A549 (cell line): ENCODE measurements around the gene FAM20A. TPM values are rescaled to one million over a fixed set of nuclear protein-coding genes. Genes with fewer than 3 reads are reported as not detected.

Experiments used
- ATAC-seq, 2 experiments: fragments of 200-7000 bp in 1 of 2; fragments of >200 bp in 1 of 2; cut with Nextera tagmentation in 1 of 2; cut with Tn5 transposase in 1 of 2; 3 replicates each; pipeline versions ENCODE4 v1.8.0 to v1.9.1; 2018 to 2020; ENCODE audit warnings: mild to moderate bottlenecking in 1 of 2, moderate library complexity in 1 of 2
- CTCF ChIA-PET: fragments of 300-600 bp; sonication (Branson Sonifier 250); formaldehyde crosslinking; extraction: SDS; loops from one replicate; lab custom pipeline; 2021; ENCODE audit warnings: antibody characterized with exemption, inconsistent platforms; lab: Yijun Ruan, JAX
- POLR2A ChIA-PET: fragments of 350-600 bp; formaldehyde crosslinking; extraction: SDS; loops from one replicate; lab custom pipeline; 2021; ENCODE audit warnings: antibody characterized with exemption, inconsistent platforms; lab: Yijun Ruan, JAX
- DNase-seq, 2 experiments: peaks; one replicate each; pipeline versions ENCODE4 v3.0.0 to v3.0.0-alpha.2; 2011 to 2016; ENCODE audit warnings: low read depth in 1 of 2, low spot score in 1 of 2
- FAIRE-seq: peaks from 2 replicates; lab custom pipeline; 2011; peaks lifted over from hg19 to GRCh38; lab: Jason Lieb, UNC
- H3K27ac ChIP-seq, 2 experiments: fragments of >200 bp; sonication (Bioruptor Twin); formaldehyde crosslinking; 3 replicates each; pipeline ENCODE4 v1.5.1; 2016 to 2017
- H3K4me1 ChIP-seq: fragments of >200 bp; sonication (Bioruptor Twin); formaldehyde crosslinking; 3 replicates; pipeline ENCODE4 v1.6.1; 2016
- H3K4me2 ChIP-seq: fragments of >200 bp; sonication (Bioruptor Twin); formaldehyde crosslinking; 3 replicates; pipeline ENCODE4 v1.6.1; 2016
- H3K4me3 ChIP-seq: fragments of >200 bp; sonication (Bioruptor Twin); formaldehyde crosslinking; 3 replicates; pipeline ENCODE4 v1.5.1; 2016
- H3K9me3 ChIP-seq: fragments of >200 bp; sonication (Bioruptor Twin); formaldehyde crosslinking; 3 replicates; pipeline ENCODE4 v1.6.1; 2016
- CBX2 ChIP-seq: fragments of 200-600 bp; sonication (generic); IDR thresholded peaks from 2 replicates; pipeline ENCODE4 v1.6.1; 2016; ENCODE audit warnings: low read depth, mild to moderate bottlenecking, borderline replicate concordance
- CBX8 ChIP-seq: fragments of 200-600 bp; sonication (generic); IDR thresholded peaks from 2 replicates; pipeline ENCODE4 v1.6.1; 2016
- CHD2 ChIP-seq: fragments of 150-350 bp; IDR thresholded peaks from 2 replicates; pipeline ENCODE4 v1.6.1; 2014; ENCODE audit warnings: low read length; ENCODE audit not compliant: partially characterized antibody
- CHD4 ChIP-seq: fragments of 200-600 bp; sonication (generic); IDR thresholded peaks from 2 replicates; pipeline ENCODE4 v1.6.1; 2016; ENCODE audit warnings: antibody characterized with exemption, mild to moderate bottlenecking, borderline replicate concordance
- E2F6 ChIP-seq: IDR thresholded peaks from 2 replicates; pipeline ENCODE4 v1.6.1; 2012; ENCODE audit warnings: low read depth, borderline replicate concordance
- ELK1 ChIP-seq: fragments of 150-350 bp; IDR thresholded peaks from 2 replicates; pipeline ENCODE4 v1.6.1; 2014; ENCODE audit warnings: low read depth, mild to moderate bottlenecking, low read length
- FOSL2 ChIP-seq, 2 experiments: fragments of 450-650 bp in 1 of 2; fragments of >200 bp in 1 of 2; sonication (Bioruptor Twin) in 1 of 2; formaldehyde crosslinking; IDR thresholded peaks; 2 replicates each; pipeline versions ENCODE4 v1.5.0 to v1.6.1; 2016 to 2020; ENCODE audit warnings: mild to moderate bottlenecking in 1 of 2, moderate library complexity in 1 of 2
- FOXS1 ChIP-seq: fragments of 250-450 bp; sonication (Bioruptor Pico); IDR thresholded peaks from 2 replicates; pipeline ENCODE4 v1.5.0; 2020; ENCODE audit warnings: mild to moderate bottlenecking, moderate library complexity
- HOXA7 ChIP-seq: fragments of 250-450 bp; sonication (Bioruptor Pico); IDR thresholded peaks from 2 replicates; pipeline ENCODE4 v1.5.0; 2020; ENCODE audit warnings: mild to moderate bottlenecking, moderate library complexity
- HOXB13 ChIP-seq: fragments of 250-450 bp; sonication (Bioruptor Pico); IDR thresholded peaks from 2 replicates; pipeline ENCODE4 v1.5.0; 2020; ENCODE audit warnings: low read depth, mild to moderate bottlenecking, moderate library complexity
- HOXB5 ChIP-seq: fragments of 250-450 bp; sonication (Bioruptor Pico); IDR thresholded peaks from 2 replicates; pipeline ENCODE4 v1.5.0; 2020; ENCODE audit warnings: mild to moderate bottlenecking, moderate library complexity
- JUN ChIP-seq, 2 experiments: fragments of >200 bp; sonication (Bioruptor Twin); formaldehyde crosslinking; IDR thresholded peaks; 2 replicates in 1 of 2; 3 replicates in 1 of 2; pipeline ENCODE4 v1.6.1; 2016 to 2017
- JUNB ChIP-seq: fragments of >200 bp; sonication (Bioruptor Twin); formaldehyde crosslinking; IDR thresholded peaks from 2 replicates; pipeline ENCODE4 v1.6.1; 2016
- MAFK ChIP-seq: fragments of 450-650 bp; IDR thresholded peaks from 2 replicates; pipeline ENCODE4 v1.6.1; 2014; ENCODE audit not compliant: partially characterized antibody
- RCOR1 ChIP-seq: fragments of 150-350 bp; IDR thresholded peaks from 2 replicates; pipeline ENCODE4 v1.6.1; 2014; ENCODE audit warnings: antibody characterized with exemption, low read length, low read depth
- RFX5 ChIP-seq: fragments of 450-650 bp; IDR thresholded peaks from 2 replicates; pipeline ENCODE4 v1.7.1; 2014; ENCODE audit warnings: antibody characterized with exemption, mild to moderate bottlenecking, moderate library complexity
- SMC3 ChIP-seq: fragments of >200 bp; sonication (Bioruptor Twin); formaldehyde crosslinking; IDR thresholded peaks from 3 replicates; pipeline ENCODE4 v1.6.1; 2018; ENCODE audit warnings: inconsistent platforms
- ZNF302 ChIP-seq: fragments of 250-450 bp; sonication (Bioruptor Pico); IDR thresholded peaks from 2 replicates; pipeline ENCODE4 v1.9.0; 2021; ENCODE audit warnings: inconsistent platforms, mild to moderate bottlenecking, moderate library complexity
- WGBS: methylation state at CpG from one replicate; pipeline ENCODE4 v1.1.6; 2017; ENCODE audit errors: missing lambda C conversion rate; 5-methylcytosine and 5-hydroxymethylcytosine counted together
- polyA plus RNA-seq, 4 experiments: library from polyadenylated mRNA; depleted of rRNA in 3 of 4; stranded (reverse); fragments of >200 nt; fragmentation: RNase III in 1 of 4; extraction: RNeasy Plus Mini Kit Qiagen cat#74134 plus additional on column Dnase treatment in 1 of 4; gene quantifications; 2 replicates in 3 of 4; 3 replicates in 1 of 4; pipeline ENCODE4 v1.2.3, GENCODE V29; 2011 to 2017
- TF ChIP-seq, protein P1 (sequence below): fragments of 250-450 bp; sonication (Bioruptor Pico); IDR thresholded peaks from 2 replicates; pipeline ENCODE4 v1.5.0; 2021; ENCODE audit warnings: mild to moderate bottlenecking, moderate library complexity, borderline replicate concordance
- TF ChIP-seq, protein P2 (sequence below): fragments of >200 bp; sonication (Bioruptor Twin); formaldehyde crosslinking; IDR thresholded peaks from 3 replicates; pipeline ENCODE4 v1.5.1; 2016
- TF ChIP-seq, protein P3 (sequence below): IDR thresholded peaks from 2 replicates; pipeline ENCODE4 v1.6.1; 2012

FAM20A gene
- polyA plus RNA-seq, 2 of the 4 experiments (the other 2 are of a cell fraction): 0.05 to 0.09 TPM

GRCh38 chr17:68542698-68543463 is 58.3 kb downstream of the FAM20A start:
- H3K4me3 ChIP-seq: no peak overlapping the region; the same call in 2 of the 3 replicates
- 0 out of 3 replicates have a peak overlapping the region, but pooled peaks have one; percentile 23 for H3K4me2 ChIP-seq
- no peak for TF ChIP-seq FOSL2 (IDR thresholded peaks at IDR 0.05)
- 0 out of 2 replicates have a peak, but pooled peaks have one; percentile 27 for TF ChIP-seq FOSL2 (CRISPR knock-in tag; IDR thresholded peaks at IDR 0.05)
- no peak for TF ChIP-seq JUNB
- TF ChIP-seq ZNF302 (CRISPR knock-in tag): no peak
- no peak for TF ChIP-seq FOXS1
- no peak for TF ChIP-seq HOXB13 (CRISPR knock-in tag)
- TF ChIP-seq CHD4: no peak
- TF ChIP-seq, protein P1, sequence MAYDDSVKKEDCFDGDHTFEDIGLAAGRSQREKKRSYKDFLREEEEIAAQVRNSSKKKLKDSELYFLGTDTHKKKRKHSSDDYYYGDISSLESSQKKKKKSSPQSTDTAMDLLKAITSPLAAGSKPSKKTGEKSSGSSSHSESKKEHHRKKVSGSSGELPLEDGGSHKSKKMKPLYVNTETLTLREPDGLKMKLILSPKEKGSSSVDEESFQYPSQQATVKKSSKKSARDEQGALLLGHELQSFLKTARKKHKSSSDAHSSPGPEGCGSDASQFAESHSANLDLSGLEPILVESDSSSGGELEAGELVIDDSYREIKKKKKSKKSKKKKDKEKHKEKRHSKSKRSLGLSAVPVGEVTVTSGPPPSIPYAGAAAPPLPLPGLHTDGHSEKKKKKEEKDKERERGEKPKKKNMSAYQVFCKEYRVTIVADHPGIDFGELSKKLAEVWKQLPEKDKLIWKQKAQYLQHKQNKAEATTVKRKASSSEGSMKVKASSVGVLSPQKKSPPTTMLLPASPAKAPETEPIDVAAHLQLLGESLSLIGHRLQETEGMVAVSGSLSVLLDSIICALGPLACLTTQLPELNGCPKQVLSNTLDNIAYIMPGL (CRISPR knock-in tag): no peak
- no peak for TF ChIP-seq SMC3
- DNase-seq (peak in 1 of 2 experiments; percentile 77), FAIRE-seq (no peak), ATAC-seq (peak; percentile 67 to 68)
- peaks cover 13% of the 10 kb centered on the region; the same call in 2 of the 3 replicates for H3K4me1 ChIP-seq
- CTCF ChIA-PET: interaction anchor here (1.2 to 1.6 kb wide), 4 partner anchors 9 to 219 kb away, joined by 3 to 4 read pairs (median 3); no protein-coding TSS in a partner anchor
- WGBS: 77% methylated on average over 13 of the region's 13 CpGs
- POLR2A ChIA-PET: interaction anchor here (1.2 kb wide), 1 partner anchor 217 kb away, joined by 3 read pairs; no protein-coding TSS in a partner anchor
- H3K9me3 ChIP-seq: no peaks in the 10 kb centered on the region
- H3K27ac ChIP-seq: 0 out of 6 replicates have a peak overlapping the region, but pooled peaks of 1 of the 2 experiments have one; percentile 17

- Histone ChIP-seq H3K4me3 (no peak overlapping the region), H3K9me3 (no peaks in the 10 kb centered on the region), H3K27ac (no peak overlapping the region), H3K4me1 (peaks cover 13% of the 10 kb centered on the region; the same call in 2 of the 3 replicates), H3K4me2 (no peak overlapping the region)
- WGBS: 96% methylated on average over 6 of the region's 6 CpGs
- CTCF ChIA-PET: interaction anchor here (1.2 to 1.6 kb wide), 2 partner anchors 8 to 10 kb away, joined by 3 to 4 read pairs; no protein-coding TSS in a partner anchor
- FAIRE-seq: no peak
- TF ChIP-seq CHD2 (no peak), E2F6 (no peak), JUN (IDR thresholded peaks at IDR 0.05) (no peak), RFX5 (no peak), HOXA7 (CRISPR knock-in tag) (no peak), ELK1 (no peak), CBX8 (no peak), CBX2 (no peak), HOXB5 (no peak), MAFK (no peak), RCOR1 (no peak)
- TF ChIP-seq, protein P2, sequence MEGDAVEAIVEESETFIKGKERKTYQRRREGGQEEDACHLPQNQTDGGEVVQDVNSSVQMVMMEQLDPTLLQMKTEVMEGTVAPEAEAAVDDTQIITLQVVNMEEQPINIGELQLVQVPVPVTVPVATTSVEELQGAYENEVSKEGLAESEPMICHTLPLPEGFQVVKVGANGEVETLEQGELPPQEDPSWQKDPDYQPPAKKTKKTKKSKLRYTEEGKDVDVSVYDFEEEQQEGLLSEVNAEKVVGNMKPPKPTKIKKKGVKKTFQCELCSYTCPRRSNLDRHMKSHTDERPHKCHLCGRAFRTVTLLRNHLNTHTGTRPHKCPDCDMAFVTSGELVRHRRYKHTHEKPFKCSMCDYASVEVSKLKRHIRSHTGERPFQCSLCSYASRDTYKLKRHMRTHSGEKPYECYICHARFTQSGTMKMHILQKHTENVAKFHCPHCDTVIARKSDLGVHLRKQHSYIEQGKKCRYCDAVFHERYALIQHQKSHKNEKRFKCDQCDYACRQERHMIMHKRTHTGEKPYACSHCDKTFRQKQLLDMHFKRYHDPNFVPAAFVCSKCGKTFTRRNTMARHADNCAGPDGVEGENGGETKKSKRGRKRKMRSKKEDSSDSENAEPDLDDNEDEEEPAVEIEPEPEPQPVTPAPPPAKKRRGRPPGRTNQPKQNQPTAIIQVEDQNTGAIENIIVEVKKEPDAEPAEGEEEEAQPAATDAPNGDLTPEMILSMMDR: no peak
- TF ChIP-seq, protein P3, sequence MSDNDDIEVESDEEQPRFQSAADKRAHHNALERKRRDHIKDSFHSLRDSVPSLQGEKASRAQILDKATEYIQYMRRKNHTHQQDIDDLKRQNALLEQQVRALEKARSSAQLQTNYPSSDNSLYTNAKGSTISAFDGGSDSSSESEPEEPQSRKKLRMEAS: no peak
- POLR2A ChIA-PET: no interaction called here
- peak in 1 of 2 experiments; percentile 4; a peak in 2 of 6 replicates for ATAC-seq
- DNase-seq: no peak
Observed at GRCh38 chr17:68541816-68542215, 59.4 kb downstream of the FAM20A start.
